HEK293T (cell line): ENCODE measurements around the gene IFNK.

Experiments used
- BHLHE40 ChIP-seq: fragments of 450-650 bp; IDR thresholded peaks from 2 replicates; pipeline ENCODE4 v1.6.1; 2016; ENCODE audit warnings: mild to moderate bottlenecking, moderate library complexity, borderline replicate concordance
- ELF4 ChIP-seq: fragments of 450-650 bp; IDR thresholded peaks from 2 replicates; pipeline ENCODE4 v1.6.1; 2017; ENCODE audit warnings: antibody characterized with exemption
- FOXK2 ChIP-seq: fragments of 450-650 bp; IDR thresholded peaks from 2 replicates; pipeline ENCODE4 v1.6.1; 2016; ENCODE audit warnings: mild to moderate bottlenecking
- FOXM1 ChIP-seq: fragments of 450-650 bp; IDR thresholded peaks from 2 replicates; pipeline ENCODE4 v1.6.1; 2017; ENCODE audit warnings: mild to moderate bottlenecking, borderline replicate concordance
- HDGF ChIP-seq: fragments of 450-650 bp; IDR thresholded peaks from 2 replicates; pipeline ENCODE4 v1.6.1; 2017; ENCODE audit warnings: antibody characterized with exemption, borderline replicate concordance
- NFRKB ChIP-seq: fragments of 450-650 bp; IDR thresholded peaks from 2 replicates; pipeline ENCODE4 v1.6.1; 2016; ENCODE audit warnings: mild to moderate bottlenecking, moderate library complexity
- SP1 ChIP-seq: fragments of 450-650 bp; IDR thresholded peaks from 2 replicates; pipeline ENCODE4 v1.6.1; 2017
- TARDBP ChIP-seq: fragments of 450-650 bp; IDR thresholded peaks from 2 replicates; pipeline ENCODE4 v1.6.1; 2016
- TF ChIP-seq, protein P1 (sequence below): fragments of 450-650 bp; IDR thresholded peaks from 2 replicates; pipeline ENCODE4 v1.6.1; 2016

DNA sequence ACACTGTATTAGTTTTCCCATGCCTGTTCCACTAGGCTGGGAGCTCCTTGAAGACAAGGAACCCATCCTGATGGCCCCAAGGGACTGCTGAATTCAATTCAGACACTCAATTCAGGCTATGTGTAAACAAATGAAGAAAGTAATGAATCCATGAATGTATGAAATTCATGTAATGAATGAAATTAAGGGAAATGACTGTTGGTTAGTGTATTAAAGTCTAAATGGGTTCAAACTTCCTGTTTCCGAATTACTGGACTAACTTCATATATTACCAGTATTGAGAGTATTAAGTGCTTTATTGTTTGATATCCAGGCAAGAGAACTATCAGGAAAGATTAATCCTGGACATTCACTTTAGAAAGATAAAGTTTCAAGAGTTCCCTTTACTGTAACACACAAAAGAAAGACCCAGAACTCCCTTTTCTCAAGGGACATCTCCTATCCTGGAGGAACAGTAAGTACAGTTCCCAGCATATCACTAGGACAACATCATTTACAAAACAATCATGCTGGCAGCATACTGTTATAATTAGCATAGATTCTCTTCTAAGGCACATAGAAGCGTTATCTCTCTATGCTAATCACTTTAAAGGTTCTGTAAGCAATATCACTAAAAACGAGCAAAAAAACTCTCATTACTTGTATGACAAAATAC lies 28.5 kb upstream of the IFNK start:
- TF ChIP-seq TARDBP (no peak), SP1 (no peak), BHLHE40 (no peak), ELF4 (no peak), FOXK2 (no peak), NFRKB (no peak), FOXM1 (no peak), HDGF (no peak)
- TF ChIP-seq, protein P1, sequence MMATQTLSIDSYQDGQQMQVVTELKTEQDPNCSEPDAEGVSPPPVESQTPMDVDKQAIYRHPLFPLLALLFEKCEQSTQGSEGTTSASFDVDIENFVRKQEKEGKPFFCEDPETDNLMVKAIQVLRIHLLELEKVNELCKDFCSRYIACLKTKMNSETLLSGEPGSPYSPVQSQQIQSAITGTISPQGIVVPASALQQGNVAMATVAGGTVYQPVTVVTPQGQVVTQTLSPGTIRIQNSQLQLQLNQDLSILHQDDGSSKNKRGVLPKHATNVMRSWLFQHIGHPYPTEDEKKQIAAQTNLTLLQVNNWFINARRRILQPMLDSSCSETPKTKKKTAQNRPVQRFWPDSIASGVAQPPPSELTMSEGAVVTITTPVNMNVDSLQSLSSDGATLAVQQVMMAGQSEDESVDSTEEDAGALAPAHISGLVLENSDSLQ: no peak
